CD14-positive monocyte (primary cell): ENCODE results near the gene KSR1. TPM values are rescaled to one million over a fixed set of nuclear protein-coding genes. Genes with fewer than 3 reads are reported as not detected.

ENCODE experiments used
- DNase-seq, 3 donors: peaks; one replicate each; pipeline ENCODE4 v3.0.0-alpha.2; 2011 to 2022
- H2AFZ ChIP-seq: 2 replicates; pipeline ENCODE4 v1.6.0; 2012; ENCODE audit warnings: mild to moderate bottlenecking, low read depth, low read length, inconsistent platforms; ENCODE audit not compliant: insufficient read depth, poor library complexity, severe bottlenecking
- H3K27ac ChIP-seq, 2 donors: 1 replicate in 1 of 2; 2 replicates in 1 of 2; pipeline ENCODE4 v1.5.1; 2012 to 2013; ENCODE audit warnings: low read length in 2 of 2, control low read depth in 1 of 2, inconsistent platforms in 1 of 2, low read depth in 1 of 2, mild to moderate bottlenecking in 1 of 2
- H3K27me3 ChIP-seq, 2 donors: one replicate each; pipeline versions ENCODE4 v1.6.0 to v1.6.1; 2011 to 2013; ENCODE audit warnings: low read length in 2 of 2; ENCODE audit not compliant: control insufficient read depth in 2 of 2, insufficient read depth in 2 of 2
- H3K36me3 ChIP-seq, 2 donors: replicated peaks in 1 of 2; 1 replicate in 1 of 2; 2 replicates in 1 of 2; pipeline versions ENCODE4 v1.5.1 to v1.6.1; 2012 to 2013; ENCODE audit warnings: low read length in 2 of 2, control low read depth in 1 of 2, inconsistent platforms in 1 of 2, mild to moderate bottlenecking in 1 of 2; ENCODE audit not compliant: insufficient read depth in 2 of 2, control insufficient read depth in 1 of 2
- H3K4me1 ChIP-seq, 2 donors: 1 replicate in 1 of 2; 2 replicates in 1 of 2; pipeline versions ENCODE4 v1.5.1 to v1.6.1; 2012 to 2013; ENCODE audit warnings: low read length in 2 of 2, control low read depth in 1 of 2, inconsistent platforms in 1 of 2, mild to moderate bottlenecking in 1 of 2, moderate library complexity in 1 of 2; ENCODE audit not compliant: insufficient read depth in 2 of 2, control insufficient read depth in 1 of 2
- H3K4me2 ChIP-seq: replicated peaks from 2 replicates; pipeline ENCODE3; 2012; ENCODE audit warnings: low read length, moderate library complexity, mild to moderate bottlenecking; ENCODE audit not compliant: poor library complexity, severe bottlenecking; ENCODE audit errors: extremely low read depth
- H3K4me3 ChIP-seq, 3 experiments: fragments of 200-600 bp in 1 of 3; sonication (generic) in 1 of 3; replicated peaks in 1 of 3; 1 replicate in 2 of 3; 2 replicates in 1 of 3; pipeline ENCODE4 v1.5.1; 2011 to 2013; ENCODE audit warnings: low read length in 3 of 3, mild to moderate bottlenecking in 3 of 3, control low read depth in 2 of 3, low read depth in 2 of 3, inconsistent platforms in 1 of 3, moderate library complexity in 1 of 3
- H3K79me2 ChIP-seq: 2 replicates; pipeline ENCODE4 v1.6.0; 2012; ENCODE audit warnings: mild to moderate bottlenecking, control low read depth, inconsistent platforms, low read length, moderate library complexity; ENCODE audit not compliant: insufficient read depth
- H3K9ac ChIP-seq: 2 replicates; pipeline ENCODE4 v1.6.0; 2017; ENCODE audit warnings: low read length, mild to moderate bottlenecking; ENCODE audit not compliant: insufficient read depth, poor library complexity, severe bottlenecking
- H3K9me3 ChIP-seq, 2 donors: replicated peaks in 1 of 2; 1 replicate in 1 of 2; 2 replicates in 1 of 2; pipeline versions ENCODE4 v1.5.1 to v1.6.1; 2012 to 2013; ENCODE audit warnings: low read length in 2 of 2, control low read depth in 1 of 2; ENCODE audit not compliant: control insufficient read depth in 1 of 2, insufficient read depth in 1 of 2
- H4K20me1 ChIP-seq: 2 replicates; pipeline ENCODE4 v1.6.0; 2012; ENCODE audit warnings: mild to moderate bottlenecking, low read length, control low read depth, moderate library complexity; ENCODE audit not compliant: insufficient read depth
- H3K27ac Mint-ChIP-seq, 7 donors: one replicate each; pipeline ENCODE4 v1.8.0; 2020; ENCODE audit warnings: mild to moderate bottlenecking in 7 of 7, mixed read lengths in 7 of 7, moderate library complexity in 6 of 7, inconsistent platforms in 2 of 7
- H3K27me3 Mint-ChIP-seq, 3 donors: one replicate each; pipeline ENCODE4 v1.8.0; 2021 to 2022; ENCODE audit warnings: low read depth in 3 of 3, mild to moderate bottlenecking in 3 of 3, mixed read lengths in 3 of 3, moderate library complexity in 3 of 3, inconsistent platforms in 1 of 3
- H3K36me3 Mint-ChIP-seq, 2 donors: one replicate each; pipeline ENCODE4 v1.8.0; 2020; ENCODE audit warnings: mixed read lengths in 2 of 2, inconsistent platforms in 1 of 2, mild to moderate bottlenecking in 1 of 2
- H3K4me1 Mint-ChIP-seq: one replicate; pipeline ENCODE4 v1.8.0; 2020; ENCODE audit warnings: mild to moderate bottlenecking, mixed read lengths
- H3K4me3 Mint-ChIP-seq, 2 donors: one replicate each; pipeline ENCODE4 v1.8.0; 2020; ENCODE audit warnings: mild to moderate bottlenecking in 2 of 2, mixed read lengths in 2 of 2, moderate library complexity in 1 of 2
- H3K9me3 Mint-ChIP-seq, 7 donors: one replicate each; pipeline ENCODE4 v1.8.0; 2020 to 2022; ENCODE audit warnings: mixed read lengths in 7 of 7, mild to moderate bottlenecking in 6 of 7, moderate library complexity in 6 of 7, inconsistent platforms in 2 of 7
- WGBS: methylation state at CpG from one replicate; pipeline ENCODE4 v1.1.5; 2013; ENCODE audit warnings: missing lambda C conversion rate; ENCODE audit not compliant: insufficient coverage; 5-methylcytosine and 5-hydroxymethylcytosine counted together
- intact Hi-C, 2 donors: fragments of 100-400 bp; cut with micrococcal nuclease; formaldehyde crosslinking; loops; one replicate each; pipeline versions ENCODE4 v1.15.0 to v1.15.1; 2023
- polyA plus RNA-seq, 3 donors: library from polyadenylated mRNA; depleted of rRNA in 1 of 3; unstranded in 2 of 3; stranded (reverse) in 1 of 3; fragments of 300-500 nt in 2 of 3; fragments of >200 nt in 1 of 3; fragmentation: Illumina TruSeq in 2 of 3; gene quantifications; 1 replicate in 2 of 3; 2 replicates in 1 of 3; pipeline ENCODE4 v1.2.3, GENCODE V29; 2012 to 2021
- TF ChIP-seq, protein P1 (sequence below): fragments of 200-600 bp; IDR thresholded peaks from one replicate; pipeline ENCODE4 v1.8.0; 2022; ENCODE audit warnings: antibody characterized with exemption, mild to moderate bottlenecking

Gene KSR1
- polyA plus RNA-seq, 3 donors, result 1.2 to 111 (median 4.2) TPM

DNA sequence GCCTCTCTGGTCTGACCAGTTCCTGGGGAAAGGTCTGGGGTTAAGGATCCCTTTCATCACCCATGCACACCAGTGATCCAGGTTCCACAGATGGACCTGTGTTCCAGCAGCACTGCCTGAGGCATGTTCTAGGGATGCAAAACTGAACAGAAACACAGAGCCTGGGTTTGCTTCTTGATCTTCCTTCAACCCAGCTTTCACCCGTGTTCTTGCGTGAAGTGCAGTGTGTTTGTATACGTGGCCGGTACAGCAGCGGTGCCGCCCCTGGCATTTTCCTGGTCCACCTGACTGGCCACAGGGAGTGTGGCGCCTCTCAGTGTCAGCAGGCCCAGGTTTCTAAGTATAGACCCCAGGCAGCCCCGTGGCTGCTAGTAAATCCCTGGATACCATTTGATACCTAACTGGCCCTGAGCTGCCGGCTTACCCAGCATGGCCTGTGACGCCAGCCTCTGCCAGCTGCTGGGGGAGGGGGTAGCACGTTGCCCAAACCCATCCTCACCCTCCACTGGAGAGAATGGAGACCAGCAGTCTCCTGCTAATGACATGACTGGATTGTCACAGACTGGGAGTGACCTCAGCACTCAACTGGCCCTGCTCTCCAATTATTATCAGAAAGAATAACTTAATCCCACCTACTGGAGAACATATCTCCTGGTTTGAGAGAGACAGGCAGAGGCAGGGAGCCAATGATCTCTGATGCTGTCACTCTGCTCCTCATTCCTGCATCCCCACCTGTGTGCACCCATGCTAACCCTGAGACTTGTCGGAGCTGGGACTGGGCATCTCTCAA is 115.5 kb downstream of the KSR1 start:
- Histone ChIP-seq H3K27ac (no peak overlapping the region), H2AFZ (no peak overlapping the region), H3K9ac (no peak overlapping the region), H3K4me2 (no peak overlapping the region), H3K27me3 (no peaks in the 10 kb centered on the region), H3K36me3 (peaks cover 2 to 16% of the 10 kb centered on the region in 2 donors), H3K79me2 (peaks cover 8% of the 10 kb centered on the region), H4K20me1 (peaks cover 99% of the 10 kb centered on the region), H3K9me3 (no peaks in the 10 kb centered on the region), H3K4me1 (no peaks in the 10 kb centered on the region), H3K4me3 (no peak overlapping the region)
- Mint-ChIP-seq H3K27ac (peak overlapping the region in 4 of 7 donors; percentile 14 to 50 (median 45)), H3K4me1 (peaks cover 30% of the 10 kb centered on the region), H3K36me3 (peaks cover 26 to 41% of the 10 kb centered on the region in 2 donors), H3K27me3 (peaks cover 0 to 2% (median 0%) of the 10 kb centered on the region in 3 donors), H3K9me3 (peaks cover 0 to 2% (median 0%) of the 10 kb centered on the region in 7 donors), H3K4me3 (no peak overlapping the region)
- no peak for DNase-seq
- intact Hi-C loops, result no loop called here
- TF ChIP-seq, protein P1, sequence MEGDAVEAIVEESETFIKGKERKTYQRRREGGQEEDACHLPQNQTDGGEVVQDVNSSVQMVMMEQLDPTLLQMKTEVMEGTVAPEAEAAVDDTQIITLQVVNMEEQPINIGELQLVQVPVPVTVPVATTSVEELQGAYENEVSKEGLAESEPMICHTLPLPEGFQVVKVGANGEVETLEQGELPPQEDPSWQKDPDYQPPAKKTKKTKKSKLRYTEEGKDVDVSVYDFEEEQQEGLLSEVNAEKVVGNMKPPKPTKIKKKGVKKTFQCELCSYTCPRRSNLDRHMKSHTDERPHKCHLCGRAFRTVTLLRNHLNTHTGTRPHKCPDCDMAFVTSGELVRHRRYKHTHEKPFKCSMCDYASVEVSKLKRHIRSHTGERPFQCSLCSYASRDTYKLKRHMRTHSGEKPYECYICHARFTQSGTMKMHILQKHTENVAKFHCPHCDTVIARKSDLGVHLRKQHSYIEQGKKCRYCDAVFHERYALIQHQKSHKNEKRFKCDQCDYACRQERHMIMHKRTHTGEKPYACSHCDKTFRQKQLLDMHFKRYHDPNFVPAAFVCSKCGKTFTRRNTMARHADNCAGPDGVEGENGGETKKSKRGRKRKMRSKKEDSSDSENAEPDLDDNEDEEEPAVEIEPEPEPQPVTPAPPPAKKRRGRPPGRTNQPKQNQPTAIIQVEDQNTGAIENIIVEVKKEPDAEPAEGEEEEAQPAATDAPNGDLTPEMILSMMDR, result no peak
- WGBS, result 98% methylated on average over 8 of the region's 12 CpGs

DNA sequence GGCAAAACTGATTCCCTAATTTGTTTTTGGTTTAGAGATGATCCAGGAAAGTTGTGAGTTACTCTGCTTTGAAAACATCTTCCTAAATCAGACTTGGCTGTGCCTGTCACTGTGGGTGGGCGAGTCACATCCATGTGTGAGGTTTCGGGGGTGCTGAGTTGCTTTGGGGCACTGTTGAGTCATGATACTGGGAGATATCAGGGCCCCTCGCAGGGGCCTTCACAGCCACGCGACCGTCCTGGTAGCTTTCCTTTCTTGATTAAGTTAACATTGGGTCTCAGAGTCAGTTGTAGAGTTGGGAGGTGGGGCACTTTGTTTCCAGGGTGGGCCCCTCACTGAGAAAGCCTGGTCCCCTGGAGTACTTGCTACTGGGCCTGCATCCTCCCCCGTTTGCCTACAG is 116.4 kb downstream of the KSR1 start:
- no peak overlapping the region for H3K9ac ChIP-seq
- Mint-ChIP-seq H3K27ac (peak overlapping the region in 3 of 7 donors; percentile 41 to 49 (median 48)), H3K9me3 (peaks cover 0 to 2% (median 0%) of the 10 kb centered on the region in 7 donors), H3K4me3 (no peak overlapping the region), H3K4me1 (peaks cover 26% of the 10 kb centered on the region), H3K36me3 (peaks cover 30 to 43% of the 10 kb centered on the region in 2 donors), H3K27me3 (peaks cover 0 to 2% (median 0%) of the 10 kb centered on the region in 3 donors)
- no peak overlapping the region for H3K27ac ChIP-seq
- no peaks in the 10 kb centered on the region for H3K9me3 ChIP-seq
- peaks cover 8 to 16% of the 10 kb centered on the region in 2 donors for H3K36me3 ChIP-seq
- TF ChIP-seq, protein P1, result no peak
- no peaks in the 10 kb centered on the region for H3K4me1 ChIP-seq
- no peak for DNase-seq
- H2AFZ ChIP-seq, result no peak overlapping the region
- H3K79me2 ChIP-seq, result peaks cover under 1% of the 10 kb centered on the region
- no peak overlapping the region for H3K4me2 ChIP-seq
- H3K27me3 ChIP-seq, result no peaks in the 10 kb centered on the region
- no peak overlapping the region for H3K4me3 ChIP-seq
- intact Hi-C loops, result no loop called here
- 86% methylated on average over 4 of the region's 7 CpGs for WGBS
- peaks cover 99% of the 10 kb centered on the region for H4K20me1 ChIP-seq
